Activated naive CD4-positive, alpha-beta T cell treated with anti-CD3 and anti-CD28 coated beads for 36 hours (primary cell): ENCODE measurements around the gene CCL20. TPM values are rescaled to one million over a fixed set of nuclear protein-coding genes. Genes with fewer than 3 reads are reported as not detected.

ENCODE experiments used
- CTCF ChIA-PET: fragments of 350-600 bp; sonication (Branson Sonifier 250); formaldehyde crosslinking; loops from one replicate; lab custom pipeline; 2021; ENCODE audit warnings: antibody characterized with exemption; lab: Charles Lee
- DNase-seq: peaks from one replicate; pipeline ENCODE4 v3.0.0-alpha.2; 2020
- H3K27ac Mint-ChIP-seq: one replicate; pipeline ENCODE4 v1.8.0; 2021; ENCODE audit warnings: mild to moderate bottlenecking, mixed read lengths
- H3K27me3 Mint-ChIP-seq: one replicate; pipeline ENCODE4 v1.8.0; 2021; ENCODE audit warnings: low read depth, mixed read lengths
- H3K36me3 Mint-ChIP-seq: one replicate; pipeline ENCODE4 v1.8.0; 2021; ENCODE audit warnings: low read depth, mixed read lengths
- H3K4me1 Mint-ChIP-seq: one replicate; pipeline ENCODE4 v1.8.0; 2021; ENCODE audit warnings: low read depth, mixed read lengths
- H3K4me3 Mint-ChIP-seq: one replicate; pipeline ENCODE4 v1.8.0; 2021; ENCODE audit warnings: mild to moderate bottlenecking, moderate library complexity, mixed read lengths
- H3K9me3 Mint-ChIP-seq: one replicate; pipeline ENCODE4 v1.8.0; 2021; ENCODE audit warnings: mixed read lengths
- intact Hi-C: fragments of 100-400 bp; cut with micrococcal nuclease; formaldehyde crosslinking; loops from one replicate; pipeline ENCODE4 v1.15.1; 2023
- total RNA-seq, 2 experiments: library from RNA; stranded (reverse); gene quantifications; one replicate each; pipeline ENCODE4 v1.2.3, GENCODE V29; 2021

The CCL20 gene
- total RNA-seq, 2 experiments from 2014 or later: 9.6 to 13.1 TPM

GRCh38 chr2:227848146-227848545 lies 34.5 kb downstream of the CCL20 start:
- Mint-ChIP-seq H3K4me3 (no peak overlapping the region), H3K4me1 (peaks cover 12% of the 10 kb centered on the region), H3K27me3 (peaks cover 7% of the 10 kb centered on the region), H3K27ac (peak overlapping the region; percentile 25), H3K36me3 (no peaks in the 10 kb centered on the region), H3K9me3 (no peaks in the 10 kb centered on the region)
- intact Hi-C loops: loop anchor here (1.0 kb wide), 2 partner anchors 22 to 30 kb away; no protein-coding TSS in a partner anchor
- CTCF ChIA-PET: no interaction called here
- no peak for DNase-seq

DNA sequence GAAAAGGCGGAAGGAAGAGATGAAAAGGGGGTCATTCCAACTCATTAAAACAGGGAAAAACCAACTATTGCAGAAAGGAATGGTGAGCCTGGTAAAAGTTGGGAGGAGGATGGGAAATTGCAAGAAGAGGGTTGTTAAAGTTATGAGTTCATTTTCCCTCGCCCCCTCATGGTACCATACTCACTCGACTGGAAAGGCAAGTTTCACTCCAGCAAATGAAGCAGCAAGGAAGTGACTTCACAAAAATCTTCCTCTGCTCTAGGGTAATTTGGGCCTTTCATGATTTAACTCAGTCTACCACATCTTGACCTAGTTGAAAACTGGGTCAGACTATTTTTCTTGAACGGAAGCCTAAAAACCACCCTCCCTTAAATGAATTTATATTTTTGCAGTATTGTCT lies 34.9 kb downstream of the CCL20 start:
- H3K27me3 Mint-ChIP-seq: peaks cover 7% of the 10 kb centered on the region
- no peaks in the 10 kb centered on the region for H3K36me3 Mint-ChIP-seq
- CTCF ChIA-PET: no interaction called here
- no peak overlapping the region for H3K4me3 Mint-ChIP-seq
- intact Hi-C loops: loop anchor here (1.0 kb wide), 2 partner anchors 22 to 30 kb away; no protein-coding TSS in a partner anchor
- H3K27ac Mint-ChIP-seq: peak overlapping the region; percentile 37
- H3K4me1 Mint-ChIP-seq: peaks cover 12% of the 10 kb centered on the region
- no peaks in the 10 kb centered on the region for H3K9me3 Mint-ChIP-seq
- no peak for DNase-seq

DNA sequence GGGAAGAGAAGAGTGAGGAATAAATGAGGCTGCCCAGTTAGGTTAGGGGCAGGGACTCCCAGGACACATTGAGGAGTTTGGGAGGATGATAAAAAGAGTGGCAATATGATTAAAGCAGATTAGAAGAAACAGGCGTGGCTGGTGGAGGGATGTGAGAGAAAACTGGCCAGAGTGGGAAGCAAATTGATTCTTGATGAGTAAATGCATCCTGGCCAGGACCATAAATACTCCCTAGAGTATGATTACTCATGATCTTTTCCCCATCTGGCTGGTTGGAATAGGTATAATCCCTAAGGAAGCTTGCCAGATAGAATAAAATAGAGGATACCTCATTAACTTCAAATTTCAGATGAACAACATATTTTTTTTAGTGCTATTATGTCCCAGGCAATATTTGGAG lies 36.3 kb downstream of the CCL20 start:
- Mint-ChIP-seq H3K4me1 (peaks cover 12% of the 10 kb centered on the region), H3K36me3 (no peaks in the 10 kb centered on the region), H3K4me3 (no peak overlapping the region), H3K9me3 (no peaks in the 10 kb centered on the region), H3K27ac (no peak overlapping the region), H3K27me3 (peaks cover 7% of the 10 kb centered on the region)
- CTCF ChIA-PET: no interaction called here
- intact Hi-C loops: no loop called here
- DNase-seq: no peak

GRCh38 chr2:227853204-227853629 lies 39.6 kb downstream of the CCL20 start:
- Mint-ChIP-seq H3K36me3 (no peaks in the 10 kb centered on the region), H3K27me3 (peaks cover 5% of the 10 kb centered on the region), H3K27ac (no peak overlapping the region), H3K9me3 (no peaks in the 10 kb centered on the region), H3K4me1 (peaks cover 3% of the 10 kb centered on the region), H3K4me3 (no peak overlapping the region)
- DNase-seq: no peak
- intact Hi-C loops: no loop called here
- CTCF ChIA-PET: no interaction called here

DNA sequence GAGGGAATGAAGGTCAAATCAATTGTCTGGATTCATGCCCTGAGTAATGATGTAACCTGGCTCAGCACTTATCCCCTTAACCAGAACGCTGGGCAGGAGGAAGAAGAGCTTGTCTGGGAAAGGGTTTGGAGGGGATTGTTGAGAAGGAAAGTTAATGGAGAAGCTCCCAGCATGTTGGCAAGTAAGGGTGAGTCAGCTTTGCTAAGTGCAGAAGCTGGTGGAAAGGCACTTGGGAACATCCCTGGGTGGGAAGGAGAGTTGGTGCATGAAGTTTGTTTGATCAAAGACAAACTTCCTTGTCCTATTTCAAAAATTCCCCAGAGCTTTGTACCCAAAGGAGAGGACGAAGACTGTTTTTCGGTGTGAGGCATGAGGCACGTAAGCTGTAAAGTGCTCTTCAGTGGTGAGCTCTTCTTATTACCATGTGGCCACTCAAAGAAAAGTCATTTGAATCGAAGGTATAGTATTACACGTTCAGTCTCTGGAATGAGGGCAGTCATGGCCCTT lies 40.2 kb downstream of the CCL20 start:
- CTCF ChIA-PET: interaction anchor here (1.0 kb wide), 2 partner anchors 9 to 196 kb away, joined by 3 to 4 read pairs; no protein-coding TSS in a partner anchor
- no peak overlapping the region for H3K27ac Mint-ChIP-seq
- H3K36me3 Mint-ChIP-seq: no peaks in the 10 kb centered on the region
- DNase-seq: no peak
- peaks cover 5% of the 10 kb centered on the region for H3K27me3 Mint-ChIP-seq
- intact Hi-C loops: no loop called here
- no peak overlapping the region for H3K4me3 Mint-ChIP-seq
- H3K4me1 Mint-ChIP-seq: no peaks in the 10 kb centered on the region
- no peaks in the 10 kb centered on the region for H3K9me3 Mint-ChIP-seq

- H3K36me3 Mint-ChIP-seq: no peaks in the 10 kb centered on the region
- H3K9me3 Mint-ChIP-seq: no peaks in the 10 kb centered on the region
- H3K4me1 Mint-ChIP-seq: no peaks in the 10 kb centered on the region
- DNase-seq: no peak
- intact Hi-C loops: no loop called here
- no peak overlapping the region for H3K27ac Mint-ChIP-seq
- CTCF ChIA-PET: no interaction called here
- H3K4me3 Mint-ChIP-seq: no peak overlapping the region
- H3K27me3 Mint-ChIP-seq: peaks cover 5% of the 10 kb centered on the region
Measured at GRCh38 chr2:227855440-227855839, 41.8 kb downstream of the CCL20 start.

DNA sequence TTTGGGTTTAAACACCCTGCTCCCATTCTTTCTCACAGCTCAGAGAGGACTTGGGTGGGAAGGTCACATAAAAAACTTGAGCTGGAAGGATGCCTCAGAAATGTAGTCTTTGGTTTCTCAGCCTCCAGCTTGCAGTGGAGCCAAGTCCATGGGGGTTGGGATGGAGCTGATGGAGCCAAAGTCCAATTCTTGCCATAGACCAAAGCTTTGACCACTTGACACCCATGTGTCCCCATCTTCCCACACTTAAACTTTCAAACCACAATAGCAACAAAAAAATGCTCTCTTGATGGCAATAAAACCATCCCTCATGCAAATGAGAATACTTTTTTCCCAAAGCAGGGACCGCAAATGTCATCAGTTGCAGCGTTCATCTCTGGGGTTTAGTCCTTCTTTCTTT lies 43.1 kb downstream of the CCL20 start:
- Mint-ChIP-seq H3K36me3 (no peaks in the 10 kb centered on the region), H3K4me3 (no peak overlapping the region), H3K4me1 (peaks cover 2% of the 10 kb centered on the region), H3K27me3 (peaks cover 2% of the 10 kb centered on the region), H3K9me3 (no peaks in the 10 kb centered on the region), H3K27ac (no peak overlapping the region)
- DNase-seq: no peak
- intact Hi-C loops: no loop called here
- CTCF ChIA-PET: interaction anchor here (0.5 to 1.2 kb wide), 4 partner anchors 10 to 723 kb away, joined by 3 to 6 read pairs (median 4); no protein-coding TSS in a partner anchor

DNA sequence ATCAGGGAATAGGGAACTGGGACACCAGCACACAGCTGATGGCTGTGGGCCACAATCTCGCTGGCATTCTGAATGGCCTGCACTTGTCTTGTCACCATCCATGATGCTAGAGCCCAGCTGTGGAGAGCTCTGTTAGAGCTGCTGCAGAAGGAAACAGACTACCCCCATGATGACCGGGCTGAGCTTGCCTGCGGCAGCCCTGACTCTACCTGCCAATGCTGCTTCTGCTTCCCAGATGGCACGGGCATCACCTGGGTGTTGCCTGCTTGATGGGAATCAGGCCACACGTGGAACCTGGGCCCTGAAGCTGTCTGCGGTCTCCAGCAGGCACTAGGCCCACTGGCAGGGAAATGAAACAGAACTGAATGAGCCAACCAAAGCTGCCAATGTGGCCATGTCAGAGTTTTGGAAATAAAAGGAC lies 46.6 kb downstream of the CCL20 start:
- H3K36me3 Mint-ChIP-seq: no peaks in the 10 kb centered on the region
- no peak overlapping the region for H3K27ac Mint-ChIP-seq
- intact Hi-C loops: loop anchor here (5.0 kb wide), 2 partner anchors 378 to 453 kb away; no protein-coding TSS in a partner anchor
- CTCF ChIA-PET: interaction anchor here (1.1 to 4.1 kb wide), 5 partner anchors 11 to 202 kb away, joined by 3 to 22 read pairs (median 5); partner anchors contain the start of gene DAW1
- DNase-seq: no peak
- peaks cover 2% of the 10 kb centered on the region for H3K4me1 Mint-ChIP-seq
- no peaks in the 10 kb centered on the region for H3K27me3 Mint-ChIP-seq
- no peaks in the 10 kb centered on the region for H3K9me3 Mint-ChIP-seq
- no peak overlapping the region for H3K4me3 Mint-ChIP-seq

DNA sequence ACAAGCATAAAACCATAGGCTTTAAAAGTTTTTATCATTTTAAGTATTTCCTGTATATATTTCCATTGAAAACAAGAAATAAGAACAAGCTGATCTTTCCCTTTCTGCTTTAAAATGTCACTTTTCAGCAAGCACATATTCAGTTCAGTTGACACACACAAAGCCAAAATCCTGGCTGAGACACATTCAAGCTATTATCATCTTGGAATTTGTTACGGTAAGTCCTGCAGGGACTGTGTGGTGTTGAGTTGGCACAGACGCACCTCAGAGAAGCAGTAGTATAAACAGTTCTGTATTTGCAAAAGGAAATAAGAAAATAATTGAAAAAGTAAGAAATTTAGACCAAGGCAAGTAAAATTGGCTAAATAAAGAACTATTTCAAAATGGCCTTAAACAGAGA lies 47.4 kb downstream of the CCL20 start:
- peaks cover 2% of the 10 kb centered on the region for H3K4me1 Mint-ChIP-seq
- no peaks in the 10 kb centered on the region for H3K27me3 Mint-ChIP-seq
- DNase-seq: no peak
- CTCF ChIA-PET: interaction anchor here (0.8 to 4.1 kb wide), 10 partner anchors 9 to 203 kb away, joined by 3 to 22 read pairs (median 5); partner anchors contain the start of gene DAW1
- no peaks in the 10 kb centered on the region for H3K36me3 Mint-ChIP-seq
- intact Hi-C loops: loop anchor here (5.0 kb wide), 2 partner anchors 379 to 454 kb away; no protein-coding TSS in a partner anchor
- H3K9me3 Mint-ChIP-seq: no peaks in the 10 kb centered on the region
- H3K27ac Mint-ChIP-seq: no peak overlapping the region
- no peak overlapping the region for H3K4me3 Mint-ChIP-seq

DNA sequence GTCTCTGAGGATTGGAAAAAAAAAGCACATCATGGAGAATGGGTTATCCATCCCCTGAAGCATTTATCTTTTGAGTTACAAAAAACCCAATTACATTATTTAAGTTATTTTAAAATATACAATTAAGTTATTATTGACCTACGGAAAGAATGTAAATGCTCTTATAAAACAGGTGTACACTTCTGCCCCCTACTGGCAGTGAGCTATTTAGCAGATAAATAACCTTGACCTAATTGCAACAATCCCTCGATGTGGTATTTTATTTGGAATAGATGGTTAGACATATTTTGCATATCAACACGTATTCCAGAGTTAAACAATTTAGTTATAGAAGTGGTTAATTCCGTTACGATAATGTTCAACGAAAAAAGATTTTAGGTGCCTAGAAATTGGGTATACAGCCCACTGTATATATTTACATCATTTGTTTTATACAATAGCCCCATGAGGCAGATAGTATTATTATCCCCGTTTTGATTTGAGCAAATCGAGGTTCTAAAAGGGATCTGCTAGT lies 48.6 kb downstream of the CCL20 start:
- H3K27ac Mint-ChIP-seq: no peak overlapping the region
- H3K27me3 Mint-ChIP-seq: no peaks in the 10 kb centered on the region
- peaks cover 2% of the 10 kb centered on the region for H3K4me1 Mint-ChIP-seq
- DNase-seq: peak; percentile 54
- intact Hi-C loops: loop anchor here (1.0 to 5.0 kb wide), 5 partner anchors 88 to 733 kb away; no protein-coding TSS in a partner anchor
- H3K9me3 Mint-ChIP-seq: no peaks in the 10 kb centered on the region
- H3K4me3 Mint-ChIP-seq: no peak overlapping the region
- H3K36me3 Mint-ChIP-seq: no peaks in the 10 kb centered on the region
- CTCF ChIA-PET: interaction anchor here (0.6 to 4.1 kb wide), 20 partner anchors 8 to 1796 kb away, joined by 3 to 22 read pairs (median 4); no protein-coding TSS in a partner anchor

- Mint-ChIP-seq H3K9me3 (no peaks in the 10 kb centered on the region), H3K36me3 (no peaks in the 10 kb centered on the region), H3K27ac (no peak overlapping the region), H3K4me3 (no peak overlapping the region), H3K4me1 (peaks cover 2% of the 10 kb centered on the region), H3K27me3 (no peaks in the 10 kb centered on the region)
- CTCF ChIA-PET: interaction anchor here (0.6 to 4.1 kb wide), 21 partner anchors 9 to 1795 kb away, joined by 3 to 22 read pairs (median 3); no protein-coding TSS in a partner anchor
- no peak for DNase-seq
- intact Hi-C loops: loop anchor here (1.0 to 5.0 kb wide), 5 partner anchors 89 to 734 kb away; no protein-coding TSS in a partner anchor
Measured at GRCh38 chr2:227862741-227863588, 49.3 kb downstream of the CCL20 start.
